HG02678 (cell line): ENCODE measurements around the gene C18orf54.
"Not testable (repeated sequence)": the region's sequence is repeated elsewhere in the genome, so short reads cannot be mapped to it uniquely, and the experiment has no call there.

Experiments
- ATAC-seq: cut with Tn5 transposase; IDR thresholded peaks from one replicate; pipeline ENCODE4 v1.9.1; 2021; ENCODE audit warnings: mild to moderate bottlenecking, moderate library complexity; ENCODE audit not compliant: unreplicated experiment

The C18orf54 gene

DNA sequence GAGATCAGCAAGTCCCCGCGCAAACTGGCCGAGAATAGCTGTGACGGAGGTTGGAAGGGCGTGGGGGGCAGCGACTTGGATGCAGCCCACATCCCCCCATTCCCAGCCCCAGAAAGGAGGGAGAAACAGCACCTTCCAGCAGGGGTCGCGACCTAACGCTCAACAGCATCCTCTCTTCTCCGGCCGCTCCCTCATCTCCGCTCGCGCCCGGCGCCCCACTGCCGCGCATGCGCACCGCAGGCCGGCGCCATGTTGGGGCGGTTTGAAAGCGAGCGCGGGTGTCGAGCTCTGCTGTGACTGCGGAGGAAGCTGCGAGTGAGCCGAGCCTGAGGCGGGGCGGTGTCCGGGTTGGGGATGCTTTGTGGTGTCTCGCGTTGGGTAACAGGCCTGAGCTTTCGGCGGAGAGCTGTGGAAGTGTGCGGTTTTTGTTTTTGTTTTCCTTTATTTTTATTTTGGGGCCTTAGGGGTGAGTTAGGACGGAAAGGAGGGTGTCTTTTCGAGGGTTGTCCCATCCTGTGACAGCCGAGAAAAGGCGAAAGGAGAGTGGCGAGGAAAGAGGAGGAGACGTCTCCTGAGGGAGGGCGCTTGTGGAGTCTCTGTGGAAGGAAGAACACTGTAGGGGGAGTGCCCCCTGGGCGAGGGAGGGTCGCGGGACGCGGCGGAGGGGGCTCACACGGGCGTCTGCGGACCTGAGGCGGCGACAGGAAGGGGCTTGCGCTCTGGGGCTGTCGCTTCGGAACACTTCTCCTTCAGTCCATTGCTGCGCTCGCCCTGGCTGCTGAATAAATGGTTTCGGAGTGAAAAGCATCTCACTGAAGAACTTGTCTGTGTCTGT lies at the start of gene C18orf54, which contains the start of gene STARD6:
Gene C18orf54 (plus strand): TSS at position 247 of the 835 bp plus-strand sequence. CDS start 2,667 bp downstream, outside the sequence.
Gene STARD6 (minus strand): TSS at position 199 of the 835 bp plus-strand sequence. CDS start 3,285 bp downstream, outside the sequence.
- peak; percentile 94 for ATAC-seq

DNA sequence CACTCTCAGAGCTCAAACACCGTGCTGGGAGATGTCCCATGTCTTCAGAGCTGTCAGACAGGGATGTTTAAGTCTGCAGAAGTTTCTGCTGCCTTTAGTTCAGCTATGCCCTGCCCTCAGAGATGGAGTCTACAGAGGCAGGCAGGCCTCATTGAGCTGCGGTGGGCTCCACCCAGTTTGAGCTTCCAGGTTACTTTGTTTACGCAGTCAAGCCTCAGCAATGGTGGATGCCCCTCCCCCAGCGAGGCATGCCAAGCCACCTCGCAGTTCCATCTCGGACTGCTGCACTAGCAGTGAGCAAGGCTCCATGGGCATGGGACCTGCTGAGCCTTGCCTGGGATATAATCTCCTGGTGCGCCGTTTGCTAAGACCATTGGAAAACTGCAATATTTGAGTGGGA lies 48.1 kb upstream of the C18orf54 start:
- ATAC-seq = not testable (repeated sequence)

DNA sequence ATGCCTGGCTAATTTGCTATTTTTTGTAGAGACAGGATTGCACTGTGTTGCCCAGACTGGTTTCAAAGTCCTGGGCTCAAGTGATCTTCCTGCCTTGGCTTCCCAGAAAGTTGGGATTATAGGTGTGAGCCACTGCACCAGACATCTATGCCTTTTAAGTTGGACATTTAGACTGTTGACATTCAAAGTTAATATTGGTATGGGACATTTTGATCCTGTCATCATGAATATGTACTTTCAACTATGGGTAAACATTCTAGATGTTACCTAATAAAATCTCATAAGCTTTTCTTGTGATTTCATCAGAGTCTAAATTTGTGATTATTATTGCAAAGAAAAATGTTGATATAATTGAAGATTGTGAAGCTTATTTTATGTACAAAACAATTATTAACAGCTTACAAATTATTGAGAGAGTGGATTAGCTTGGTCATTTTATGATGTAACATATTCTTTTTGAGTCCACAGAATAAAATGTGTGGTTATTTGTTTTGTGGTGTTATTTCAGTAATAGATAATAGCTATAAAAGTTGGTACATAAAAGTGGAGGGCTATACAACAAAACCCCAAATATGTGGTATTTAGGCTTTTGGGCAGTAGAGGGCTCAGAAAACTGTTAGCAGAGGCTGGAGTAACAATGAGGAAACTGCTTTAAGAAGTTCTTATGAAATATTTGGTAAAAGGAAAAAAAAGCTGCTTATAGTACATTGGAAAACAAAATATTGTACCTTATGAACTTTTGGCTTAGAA lies 41.5 kb upstream of the C18orf54 start:
- ATAC-seq = no peak

DNA sequence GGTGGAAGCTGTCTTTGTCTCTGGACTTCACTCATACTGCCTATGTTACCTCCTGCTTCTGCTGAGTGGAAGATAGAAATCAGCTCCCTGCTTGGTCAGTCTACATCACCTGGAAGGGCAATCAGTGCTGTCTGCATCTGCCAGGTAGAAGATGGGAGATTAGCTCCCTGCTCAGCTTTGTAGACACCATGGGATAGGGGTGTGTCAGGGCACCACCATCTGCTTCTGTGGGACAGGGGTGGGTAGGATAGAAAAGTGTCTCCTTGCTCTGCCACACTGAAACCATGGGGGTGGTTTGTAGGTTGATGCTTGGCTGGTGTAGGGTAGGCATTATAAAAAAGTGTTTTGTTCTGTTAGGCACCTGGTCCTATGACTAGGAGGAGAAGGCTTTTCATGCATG lies 34.1 kb upstream of the C18orf54 start:
- ATAC-seq = no peak

DNA sequence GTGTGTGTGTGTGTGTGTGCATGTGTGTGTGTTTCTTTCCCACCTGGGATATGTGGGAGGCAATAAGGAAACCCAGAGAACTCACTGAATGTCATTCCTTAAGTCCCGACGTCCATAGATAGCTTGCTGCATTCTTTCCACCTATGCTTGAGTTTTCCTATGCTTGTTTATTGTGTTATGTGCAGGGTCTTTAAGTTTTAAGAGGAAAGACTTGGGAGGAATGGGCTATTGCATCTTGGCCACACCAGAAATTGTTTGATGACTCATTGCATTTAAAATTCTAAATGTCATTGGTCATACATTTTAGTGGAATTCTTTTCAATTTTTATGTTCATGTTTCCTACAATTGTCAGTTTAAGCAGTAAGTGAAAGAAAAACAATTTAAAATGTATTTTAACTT lies 33.7 kb upstream of the C18orf54 start:
- no peak for ATAC-seq

DNA sequence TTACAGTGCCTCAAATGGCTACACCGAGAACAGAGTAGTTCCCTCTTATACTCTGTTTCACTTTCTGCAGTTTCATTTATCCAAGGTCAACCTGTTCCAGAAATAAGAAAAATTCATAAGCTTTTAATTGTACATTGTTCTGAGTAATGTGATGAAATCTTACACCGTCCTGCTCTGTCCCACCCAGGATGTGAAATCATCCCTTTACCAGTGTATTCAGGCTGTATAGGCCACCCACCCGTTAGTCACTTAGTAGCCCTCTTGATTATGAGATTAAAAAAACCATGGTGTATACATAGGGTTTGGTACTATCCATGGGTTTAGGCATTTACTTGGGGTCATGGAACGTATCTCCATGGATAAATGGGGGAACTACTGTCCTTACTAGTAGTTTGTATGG lies 29.9 kb upstream of the C18orf54 start:
- no peak for ATAC-seq

DNA sequence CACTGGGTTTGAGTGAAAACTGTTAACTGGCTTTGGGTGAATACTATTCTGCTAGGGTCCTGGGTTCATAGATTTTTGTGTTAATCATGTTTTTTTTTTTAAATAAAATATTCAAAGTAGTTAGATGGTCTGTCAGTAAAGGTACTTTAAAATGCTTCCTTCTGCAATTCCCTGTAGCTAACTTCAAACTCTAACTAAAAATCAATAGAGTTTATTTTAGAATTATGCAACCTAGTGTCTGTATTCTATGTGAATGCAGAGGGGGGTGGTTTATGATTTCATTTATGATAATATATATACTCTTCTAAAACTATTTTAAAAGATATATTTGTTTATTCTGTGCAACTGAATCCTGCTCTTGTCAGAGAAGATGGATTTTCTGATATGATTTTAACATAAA lies 27.9 kb upstream of the C18orf54 start:
- no peak for ATAC-seq

DNA sequence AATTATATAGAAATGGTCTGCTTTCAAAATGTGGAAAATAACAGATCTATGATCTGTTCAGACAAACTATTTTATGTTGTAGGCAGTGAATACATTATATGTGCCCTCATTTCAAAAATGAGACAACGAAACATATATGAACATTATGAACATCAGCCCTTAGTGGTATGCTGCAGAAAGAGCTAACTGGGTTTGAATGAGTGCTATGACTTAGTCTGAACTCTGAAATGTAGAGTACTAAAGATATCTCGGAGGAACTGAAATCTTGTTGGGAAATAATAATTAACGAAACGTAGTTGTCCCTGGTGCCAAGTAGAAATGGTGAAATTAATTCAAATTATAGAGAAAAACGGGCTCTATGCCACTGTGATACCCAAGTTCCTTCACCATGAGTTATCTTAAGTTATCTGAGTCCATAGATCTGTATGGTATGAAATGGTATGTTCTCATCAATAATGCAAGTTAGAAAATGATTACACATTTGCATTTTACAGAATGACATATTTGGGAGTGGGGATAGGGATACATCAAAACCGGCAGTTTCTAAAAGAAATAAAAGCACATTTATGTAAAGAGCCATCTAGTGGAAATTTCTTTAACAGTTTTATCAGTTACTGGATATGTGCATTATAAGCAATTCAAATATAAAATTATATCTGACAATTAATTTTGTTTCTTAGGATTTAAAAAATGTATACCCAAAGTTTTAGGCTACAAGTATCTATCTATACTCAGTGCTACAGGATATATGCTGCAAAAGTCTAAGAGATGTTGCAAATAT lies 26.7 kb upstream of the C18orf54 start:
- no peak for ATAC-seq

DNA sequence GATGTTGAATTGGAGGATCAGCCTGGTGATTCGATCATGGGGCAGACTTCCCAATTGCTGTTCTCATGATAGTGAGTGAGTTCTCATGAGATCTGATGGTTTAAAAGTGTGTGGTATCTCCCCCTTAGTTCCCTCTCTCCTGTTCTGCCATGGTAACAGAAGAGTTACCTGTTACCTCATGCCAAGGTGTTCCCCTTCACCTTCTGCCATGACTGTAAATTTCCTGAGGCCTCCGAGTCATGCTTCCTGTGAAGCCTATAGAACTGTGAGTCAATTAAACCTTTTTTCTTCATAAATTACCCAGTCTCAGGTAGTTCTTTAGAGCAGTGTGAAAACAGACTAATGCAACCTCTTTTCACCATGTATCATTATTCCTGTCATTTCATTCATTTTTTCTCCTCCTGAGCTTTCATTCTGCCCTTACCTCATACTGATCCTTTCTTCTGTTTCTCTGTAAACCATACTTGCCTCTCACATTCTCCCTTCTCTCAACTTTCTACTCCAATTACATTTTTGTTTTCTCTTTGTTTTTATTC lies 22.0 kb upstream of the C18orf54 start:
- ATAC-seq = no peak

DNA sequence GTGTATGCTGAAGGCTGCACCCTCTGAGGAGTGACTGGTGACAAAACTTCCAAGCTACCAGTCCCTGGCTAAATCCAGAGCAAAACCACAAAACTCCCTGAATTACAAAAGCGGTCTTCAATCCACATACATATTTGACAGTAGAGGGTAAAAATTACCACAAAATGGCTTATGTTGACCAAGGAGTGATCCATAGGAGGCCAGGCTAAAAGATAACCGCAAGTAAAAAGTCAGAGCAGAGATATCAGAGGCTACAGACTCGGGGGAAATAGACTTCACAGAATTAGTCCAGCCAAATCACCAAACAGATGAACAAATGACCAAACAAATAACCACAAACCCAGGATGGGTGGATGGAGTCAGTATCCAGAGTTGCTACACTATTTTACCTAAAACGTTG lies 19.5 kb upstream of the C18orf54 start:
- ATAC-seq = no peak

DNA sequence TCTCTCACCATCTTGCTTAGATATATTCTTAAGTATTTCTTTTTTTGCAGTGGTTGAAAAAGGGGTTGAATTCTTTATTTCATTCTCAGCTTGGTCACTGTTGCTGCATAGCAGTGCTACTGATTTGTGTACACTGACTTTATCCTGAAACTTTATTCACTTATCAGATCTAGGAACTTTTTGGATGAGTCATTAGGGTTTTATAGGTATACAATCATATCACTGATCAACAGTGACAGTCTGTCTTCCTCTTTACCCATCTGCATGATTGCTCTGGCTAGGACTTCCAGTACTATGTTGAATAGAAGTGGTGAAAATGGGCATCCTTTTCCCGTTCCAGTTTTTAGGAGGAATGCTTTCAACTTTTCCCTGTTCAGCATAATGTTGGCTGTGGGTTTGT lies 6.5 kb upstream of the C18orf54 start:
- ATAC-seq = no peak

DNA sequence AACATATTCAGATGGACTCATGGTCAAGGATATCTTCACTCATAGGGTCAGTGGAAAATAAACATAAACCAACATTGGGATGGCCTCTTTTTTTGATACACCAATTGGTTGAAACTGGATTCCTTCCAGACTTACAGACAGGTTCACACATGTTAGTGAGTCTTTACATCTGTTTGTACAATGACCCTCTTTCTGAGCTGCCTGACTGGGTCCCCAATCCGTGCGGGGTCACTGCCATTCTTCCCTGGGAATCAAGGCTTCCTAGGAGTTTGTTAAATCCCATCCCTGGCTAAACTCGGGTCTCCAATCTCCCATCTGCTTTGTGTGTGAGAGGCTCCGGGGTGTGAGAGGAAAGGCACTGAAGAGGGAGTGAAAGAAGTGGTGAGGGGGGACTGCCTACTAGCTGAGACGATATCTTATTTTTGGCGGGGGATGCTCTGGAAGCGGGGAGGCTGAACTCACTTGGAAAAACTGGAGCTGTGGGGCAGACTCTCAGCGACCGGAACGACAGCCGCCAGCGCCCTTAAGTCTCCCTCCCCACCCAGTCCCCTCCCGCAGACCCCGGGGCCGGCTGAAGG lies 535 bp upstream of the C18orf54 start:
- peak; percentile 45 for ATAC-seq

DNA sequence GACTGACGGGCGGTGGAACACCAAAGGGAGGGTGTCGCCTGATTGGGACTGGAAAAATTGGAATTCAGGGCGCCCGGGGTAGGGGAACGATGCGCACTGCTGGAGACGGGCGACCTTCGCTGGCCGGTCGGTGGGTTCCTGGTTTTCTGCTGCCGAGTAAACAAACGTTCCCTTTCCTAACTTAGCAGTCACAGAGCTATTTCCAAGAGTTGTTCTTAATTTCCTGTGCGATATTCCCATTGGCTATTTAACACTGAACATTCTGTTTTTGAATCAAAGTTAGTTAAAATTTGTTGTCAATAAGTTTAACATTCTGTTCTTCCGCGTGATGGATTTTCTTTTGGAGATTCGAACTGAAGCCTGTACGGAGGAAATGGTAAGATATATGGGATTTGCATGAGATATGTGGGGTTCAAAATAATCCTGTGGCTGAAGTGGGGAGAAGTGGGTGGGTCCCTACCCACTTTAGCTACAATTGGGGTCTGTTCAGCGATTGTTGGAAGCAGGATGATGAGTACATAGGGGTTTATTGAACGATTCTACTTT lies 862 bp downstream of the C18orf54 start:
- peak; percentile 9 for ATAC-seq

DNA sequence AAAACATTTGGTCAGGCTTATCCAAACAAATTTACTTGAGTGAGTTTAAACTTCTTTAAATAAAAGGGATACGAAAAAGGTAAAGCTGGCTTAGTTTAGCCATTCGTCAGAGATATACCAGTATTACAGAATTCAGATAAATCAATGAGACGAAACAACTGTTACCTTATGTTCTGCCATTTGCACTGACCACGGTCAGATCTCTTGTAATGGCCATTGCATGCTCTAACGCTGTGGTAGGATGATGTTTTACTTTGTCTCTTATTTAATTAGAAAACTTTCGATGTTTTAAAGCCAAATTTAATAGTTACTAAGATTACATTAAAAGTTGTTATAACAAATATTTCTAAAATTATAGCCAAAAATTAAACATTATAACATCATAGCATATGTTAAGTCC lies 1.5 kb downstream of the C18orf54 start:
- ATAC-seq = no peak

DNA sequence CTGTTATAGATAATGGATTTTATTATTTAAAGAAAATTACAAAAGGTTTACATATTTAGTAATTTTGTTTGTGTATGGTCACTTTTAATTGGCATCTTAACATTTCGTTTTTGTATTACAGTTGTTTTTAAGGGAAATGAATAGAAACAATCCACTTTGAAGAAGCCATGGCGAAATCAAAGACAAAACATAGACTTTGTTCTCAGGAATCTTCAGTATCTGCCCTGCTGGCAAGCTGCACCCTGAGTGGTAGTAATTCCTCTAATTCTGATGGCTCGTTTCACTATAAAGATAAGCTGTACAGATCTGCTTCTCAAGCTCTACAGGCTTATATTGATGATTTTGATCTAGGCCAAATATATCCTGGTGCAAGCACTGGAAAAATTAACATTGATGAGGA lies 2.7 kb downstream of the C18orf54 start:
- ATAC-seq = no peak

DNA sequence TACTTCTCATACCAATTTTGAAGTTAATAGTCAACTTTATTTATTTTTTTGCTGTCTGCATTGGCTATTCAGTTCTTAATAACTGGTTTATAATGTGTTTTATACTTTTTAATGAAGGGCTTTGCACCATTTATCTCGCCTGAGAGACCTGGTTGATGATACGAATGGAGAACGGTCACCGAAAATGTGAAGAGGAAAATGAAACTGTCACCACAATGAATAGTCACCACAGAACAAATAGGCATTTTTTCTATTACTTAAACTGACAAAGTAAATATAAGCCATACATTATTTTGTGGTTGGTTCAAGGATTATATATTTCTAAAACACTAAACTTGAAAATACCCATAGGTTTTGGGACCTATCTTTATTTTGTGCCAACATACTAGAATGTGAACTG lies 20.4 kb downstream of the C18orf54 start:
- no peak for ATAC-seq

DNA sequence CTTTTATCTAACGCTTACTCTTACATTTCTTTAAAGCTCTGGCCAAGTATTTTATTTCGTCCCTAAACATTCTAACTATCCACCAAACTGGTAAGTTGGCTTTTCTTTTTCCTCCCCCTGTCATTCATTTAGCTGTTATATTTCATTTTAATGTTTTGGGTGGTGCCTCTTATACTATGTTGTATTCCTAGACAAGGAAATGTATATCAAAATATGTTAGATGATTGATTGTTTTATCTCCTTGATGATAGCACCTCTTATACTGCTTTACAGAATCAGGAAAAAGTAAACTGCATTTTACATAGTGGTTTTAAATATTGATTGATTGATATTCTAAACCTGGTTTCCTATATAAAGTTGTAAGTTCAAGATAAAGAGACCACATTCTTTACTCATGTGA lies 23.9 kb downstream of the C18orf54 start:
- no peak for ATAC-seq

DNA sequence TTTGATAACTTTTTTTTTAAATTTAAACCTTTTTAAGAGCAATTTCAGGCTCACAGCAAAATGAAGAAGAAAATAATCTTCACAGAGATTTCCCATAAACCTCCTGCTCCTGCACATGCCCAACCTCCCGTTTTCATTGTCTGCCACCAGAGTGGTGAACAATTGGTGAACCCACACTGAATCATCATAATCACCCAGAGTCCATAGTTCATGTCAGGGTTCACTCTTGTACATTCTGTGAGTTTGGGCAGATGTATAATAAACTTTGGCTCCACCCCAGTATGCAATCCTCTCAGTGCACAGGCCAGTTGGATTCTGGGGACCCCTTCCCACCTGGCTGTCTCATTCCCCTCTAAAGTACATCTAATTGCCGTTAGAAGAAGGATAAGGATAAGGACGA lies 24.4 kb downstream of the C18orf54 start:
- ATAC-seq = no peak

DNA sequence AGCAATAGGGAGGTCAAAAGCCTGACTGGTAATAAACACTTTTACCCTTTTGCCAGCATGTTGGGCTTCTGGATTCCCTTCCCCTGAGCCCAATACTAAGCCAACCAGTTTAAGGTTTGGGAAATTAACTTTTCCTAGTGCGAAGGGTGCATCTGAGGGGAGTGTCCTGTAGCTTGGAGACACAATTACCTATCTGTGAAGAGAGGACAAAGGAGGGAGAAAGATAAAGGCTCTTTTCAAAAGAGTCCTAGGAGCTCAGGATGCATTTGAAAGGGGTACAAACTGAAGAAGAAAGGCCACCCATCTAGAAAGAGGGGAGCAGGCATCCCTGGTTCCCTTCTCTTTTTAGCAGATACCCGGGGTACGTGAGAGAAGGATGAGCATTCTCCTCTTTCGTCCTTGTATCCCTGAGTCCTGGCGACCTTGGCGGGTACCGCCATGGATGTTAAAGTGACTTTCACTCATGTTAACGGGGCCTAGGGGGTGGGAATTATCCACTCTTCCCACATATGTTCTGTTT lies 25.1 kb downstream of the C18orf54 start:
- no peak for ATAC-seq

DNA sequence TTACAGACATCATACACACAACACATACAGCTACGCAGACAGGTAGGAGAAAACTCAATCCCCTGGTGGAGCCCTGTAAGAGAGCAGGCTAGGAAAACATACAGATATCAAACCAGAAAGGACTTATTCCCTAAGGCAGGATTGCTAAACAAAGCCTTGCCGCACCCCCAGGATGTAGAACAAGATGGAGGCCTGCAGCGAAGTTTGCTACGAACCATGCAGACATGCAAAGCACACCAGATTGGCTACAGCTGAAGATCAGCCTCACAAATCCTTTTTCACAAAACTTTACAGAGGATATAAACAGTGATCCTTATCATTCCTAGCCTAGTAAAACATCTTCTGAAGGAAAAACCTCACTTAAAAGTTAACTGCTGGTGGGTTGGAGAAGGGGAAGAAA lies 28.3 kb downstream of the C18orf54 start:
- ATAC-seq = no peak
